Ishikawa (cell line): ENCODE data around the gene SH2B2.

Experiments
- CEBPB ChIP-seq: IDR thresholded peaks from 2 replicates; pipeline ENCODE4 v1.6.1; 2012
- EGR1 ChIP-seq: IDR thresholded peaks from 2 replicates; pipeline ENCODE4 v1.6.1; 2012
- FOXM1 ChIP-seq: IDR thresholded peaks from 2 replicates; pipeline ENCODE4 v1.6.1; 2012; ENCODE audit warnings: low read depth, borderline replicate concordance
- NFIC ChIP-seq: IDR thresholded peaks from 2 replicates; pipeline ENCODE4 v1.6.1; 2012
- RAD21 ChIP-seq: IDR thresholded peaks from 2 replicates; pipeline ENCODE4 v1.6.1; 2012; ENCODE audit warnings: low read depth
- TAF1 ChIP-seq: IDR thresholded peaks from 2 replicates; pipeline ENCODE4 v1.6.1; 2012; ENCODE audit warnings: low read depth, mild to moderate bottlenecking
- TCF12 ChIP-seq: IDR thresholded peaks from 2 replicates; pipeline ENCODE4 v1.6.1; 2012; ENCODE audit warnings: low read depth
- TEAD4 ChIP-seq: IDR thresholded peaks from 2 replicates; pipeline ENCODE4 v1.6.1; 2012
- TF ChIP-seq, protein P1 (sequence below): IDR thresholded peaks from 2 replicates; pipeline ENCODE4 v1.6.1; 2012
- TF ChIP-seq, protein P2 (sequence below): IDR thresholded peaks from 2 replicates; pipeline ENCODE4 v1.6.1; 2012; ENCODE audit warnings: low read depth, mild to moderate bottlenecking
- TF ChIP-seq, protein P3 (sequence below): IDR thresholded peaks from 2 replicates; pipeline ENCODE4 v1.6.1; 2012

DNA sequence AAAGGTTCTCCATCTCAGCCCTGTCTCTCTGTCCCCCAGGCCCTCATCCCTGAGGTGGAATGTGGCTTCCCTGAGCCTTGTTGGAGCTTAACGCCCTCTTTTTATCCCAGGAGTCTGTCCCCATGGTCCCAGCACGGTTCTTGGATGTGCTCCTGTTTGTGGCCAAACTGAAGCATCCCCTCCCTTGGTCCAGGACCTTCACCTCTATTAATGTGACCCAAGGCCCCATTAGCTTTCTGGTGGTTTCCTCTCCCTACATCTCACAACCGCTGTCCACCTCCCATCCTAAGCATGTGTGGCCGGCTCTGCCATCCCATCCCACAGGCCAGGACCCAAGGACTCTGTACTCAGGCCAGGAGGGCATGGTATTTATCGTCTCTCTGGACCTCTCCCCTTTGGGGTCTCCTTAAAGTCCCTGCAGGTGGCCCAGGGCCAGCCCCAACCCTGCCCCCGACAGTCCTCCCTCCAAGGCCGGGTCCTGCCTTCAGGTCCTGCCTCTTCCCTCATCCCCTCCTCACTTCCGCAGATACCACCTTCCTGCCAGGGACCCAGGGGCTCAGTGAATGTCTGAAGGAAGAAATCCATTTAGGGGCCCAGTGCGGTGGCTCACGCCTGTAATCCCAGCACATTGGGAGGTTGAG is 15.4 kb upstream of the SH2B2 start:
- no peak for TF ChIP-seq FOXM1
- TF ChIP-seq, protein P1, sequence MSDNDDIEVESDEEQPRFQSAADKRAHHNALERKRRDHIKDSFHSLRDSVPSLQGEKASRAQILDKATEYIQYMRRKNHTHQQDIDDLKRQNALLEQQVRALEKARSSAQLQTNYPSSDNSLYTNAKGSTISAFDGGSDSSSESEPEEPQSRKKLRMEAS, result no peak
- no peak for TF ChIP-seq RAD21
- no peak for TF ChIP-seq TAF1
- no peak for TF ChIP-seq NFIC
- no peak for TF ChIP-seq EGR1
- TF ChIP-seq, protein P2, sequence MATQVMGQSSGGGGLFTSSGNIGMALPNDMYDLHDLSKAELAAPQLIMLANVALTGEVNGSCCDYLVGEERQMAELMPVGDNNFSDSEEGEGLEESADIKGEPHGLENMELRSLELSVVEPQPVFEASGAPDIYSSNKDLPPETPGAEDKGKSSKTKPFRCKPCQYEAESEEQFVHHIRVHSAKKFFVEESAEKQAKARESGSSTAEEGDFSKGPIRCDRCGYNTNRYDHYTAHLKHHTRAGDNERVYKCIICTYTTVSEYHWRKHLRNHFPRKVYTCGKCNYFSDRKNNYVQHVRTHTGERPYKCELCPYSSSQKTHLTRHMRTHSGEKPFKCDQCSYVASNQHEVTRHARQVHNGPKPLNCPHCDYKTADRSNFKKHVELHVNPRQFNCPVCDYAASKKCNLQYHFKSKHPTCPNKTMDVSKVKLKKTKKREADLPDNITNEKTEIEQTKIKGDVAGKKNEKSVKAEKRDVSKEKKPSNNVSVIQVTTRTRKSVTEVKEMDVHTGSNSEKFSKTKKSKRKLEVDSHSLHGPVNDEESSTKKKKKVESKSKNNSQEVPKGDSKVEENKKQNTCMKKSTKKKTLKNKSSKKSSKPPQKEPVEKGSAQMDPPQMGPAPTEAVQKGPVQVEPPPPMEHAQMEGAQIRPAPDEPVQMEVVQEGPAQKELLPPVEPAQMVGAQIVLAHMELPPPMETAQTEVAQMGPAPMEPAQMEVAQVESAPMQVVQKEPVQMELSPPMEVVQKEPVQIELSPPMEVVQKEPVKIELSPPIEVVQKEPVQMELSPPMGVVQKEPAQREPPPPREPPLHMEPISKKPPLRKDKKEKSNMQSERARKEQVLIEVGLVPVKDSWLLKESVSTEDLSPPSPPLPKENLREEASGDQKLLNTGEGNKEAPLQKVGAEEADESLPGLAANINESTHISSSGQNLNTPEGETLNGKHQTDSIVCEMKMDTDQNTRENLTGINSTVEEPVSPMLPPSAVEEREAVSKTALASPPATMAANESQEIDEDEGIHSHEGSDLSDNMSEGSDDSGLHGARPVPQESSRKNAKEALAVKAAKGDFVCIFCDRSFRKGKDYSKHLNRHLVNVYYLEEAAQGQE, result no peak
- TF ChIP-seq TCF12, result no peak
- TF ChIP-seq TEAD4, result no peak
- TF ChIP-seq, protein P3, sequence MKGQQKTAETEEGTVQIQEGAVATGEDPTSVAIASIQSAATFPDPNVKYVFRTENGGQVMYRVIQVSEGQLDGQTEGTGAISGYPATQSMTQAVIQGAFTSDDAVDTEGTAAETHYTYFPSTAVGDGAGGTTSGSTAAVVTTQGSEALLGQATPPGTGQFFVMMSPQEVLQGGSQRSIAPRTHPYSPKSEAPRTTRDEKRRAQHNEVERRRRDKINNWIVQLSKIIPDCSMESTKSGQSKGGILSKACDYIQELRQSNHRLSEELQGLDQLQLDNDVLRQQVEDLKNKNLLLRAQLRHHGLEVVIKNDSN, result no peak
- TF ChIP-seq CEBPB, result no peak
